SU-DHL-6 (cell line): ENCODE results near the gene KLF11.

Experiments
- H2AFZ ChIP-seq: fragments of 200-600 bp; sonication (generic); 2 replicates; pipeline ENCODE4 v1.6.1; 2014; ENCODE audit warnings: low read depth, mild to moderate bottlenecking, moderate library complexity, mixed read lengths, antibody characterized with exemption, low read length; ENCODE audit not compliant: severe bottlenecking
- H3F3A ChIP-seq: fragments of 200-600 bp; shearing (Covaris generic); 2 replicates; pipeline ENCODE4 v1.6.0; 2016; ENCODE audit warnings: antibody characterized with exemption, mild to moderate bottlenecking; ENCODE audit not compliant: insufficient read depth
- H3K27ac ChIP-seq: fragments of 200-600 bp; sonication (generic); 2 replicates; pipeline ENCODE4 v1.5.1; 2016; ENCODE audit warnings: low read depth, mild to moderate bottlenecking, low read length, moderate library complexity, mixed read lengths
- H3K27me3 ChIP-seq: fragments of 200-600 bp; sonication (generic), shearing (Covaris generic); 2 replicates; pipeline ENCODE4 v1.6.0; 2014; ENCODE audit warnings: mild to moderate bottlenecking, low read length
- H3K36me3 ChIP-seq: fragments of 200-600 bp; sonication (generic); 2 replicates; pipeline ENCODE4 v1.6.1; 2014; ENCODE audit warnings: mild to moderate bottlenecking, low read length, mixed read lengths
- H3K4me2 ChIP-seq: fragments of 300-600, 200-600 bp; shearing (Covaris generic), sonication (generic); 2 replicates; pipeline ENCODE4 v1.6.0; 2014; ENCODE audit warnings: low read length, low read depth, mild to moderate bottlenecking; ENCODE audit not compliant: poor library complexity, severe bottlenecking
- H3K4me3 ChIP-seq: fragments of 200-600 bp; sonication (generic); 2 replicates; pipeline ENCODE4 v1.5.1; 2014; ENCODE audit warnings: antibody characterized with exemption, low read length, mild to moderate bottlenecking, mixed read lengths; ENCODE audit not compliant: insufficient read depth, poor library complexity, severe bottlenecking
- H3K79me2 ChIP-seq: fragments of 200-600 bp; sonication (generic); 2 replicates; pipeline ENCODE4 v1.6.1; 2014; ENCODE audit warnings: mild to moderate bottlenecking, low read length, moderate library complexity; ENCODE audit not compliant: insufficient read depth
- H3K9ac ChIP-seq: fragments of 200-600 bp; sonication (generic); 2 replicates; pipeline ENCODE4 v1.7.0; 2014; ENCODE audit warnings: mild to moderate bottlenecking, low read length
- H3K9me2 ChIP-seq: fragments of 200-600 bp; sonication (generic); replicated peaks from 2 replicates; pipeline ENCODE4 v1.6.1; 2014; ENCODE audit warnings: low read length; ENCODE audit not compliant: insufficient read depth
- H3K9me3 ChIP-seq: fragments of 200-600 bp; sonication (generic); 2 replicates; pipeline ENCODE4 v1.6.1; 2014; ENCODE audit warnings: low read length, mixed read lengths; ENCODE audit not compliant: insufficient read depth
- H4K20me1 ChIP-seq: fragments of 200-600 bp; sonication (generic); 2 replicates; pipeline ENCODE4 v1.6.1; 2014; ENCODE audit warnings: low read depth, mild to moderate bottlenecking, antibody characterized with exemption, low read length, moderate library complexity, mixed read lengths
- CTCF ChIP-seq: fragments of 200-600 bp; sonication (generic); IDR thresholded peaks from one replicate; pipeline ENCODE4 v1.5.1; 2017; ENCODE audit warnings: antibody characterized with exemption, mild to moderate bottlenecking, low read length, moderate library complexity; ENCODE audit not compliant: insufficient read depth, poor library complexity, severe bottlenecking
- EZH2phosphoT487 ChIP-seq: fragments of 200-600 bp; sonication (generic), shearing (Covaris generic); conservative IDR thresholded peaks from 2 replicates; pipeline ENCODE4 v1.6.1; 2018; ENCODE audit warnings: mild to moderate bottlenecking, antibody characterized with exemption, low read length, moderate library complexity, mixed read lengths

KLF11 gene

GRCh38 chr2:10038716-10039115 is 4.6 kb upstream of the KLF11 start:
- Histone ChIP-seq H3K79me2 (no peaks in the 10 kb centered on the region), H3K4me2 (no peak overlapping the region), H3K9me3 (no peaks in the 10 kb centered on the region), H3K27ac (no peak overlapping the region), H3K9me2 (no peaks in the 10 kb centered on the region), H4K20me1 (no peaks in the 10 kb centered on the region), H2AFZ (no peak overlapping the region), H3K36me3 (no peaks in the 10 kb centered on the region), H3F3A (no peaks in the 10 kb centered on the region), H3K27me3 (no peaks in the 10 kb centered on the region), H3K9ac (no peak overlapping the region), H3K4me3 (no peak overlapping the region)
- TF ChIP-seq CTCF (no peak), EZH2phosphoT487 (no peak)

- no peak overlapping the region for H3K9ac ChIP-seq
Measured at GRCh38 chr2:10039658-10040410, 3.5 kb upstream of the KLF11 start.

DNA sequence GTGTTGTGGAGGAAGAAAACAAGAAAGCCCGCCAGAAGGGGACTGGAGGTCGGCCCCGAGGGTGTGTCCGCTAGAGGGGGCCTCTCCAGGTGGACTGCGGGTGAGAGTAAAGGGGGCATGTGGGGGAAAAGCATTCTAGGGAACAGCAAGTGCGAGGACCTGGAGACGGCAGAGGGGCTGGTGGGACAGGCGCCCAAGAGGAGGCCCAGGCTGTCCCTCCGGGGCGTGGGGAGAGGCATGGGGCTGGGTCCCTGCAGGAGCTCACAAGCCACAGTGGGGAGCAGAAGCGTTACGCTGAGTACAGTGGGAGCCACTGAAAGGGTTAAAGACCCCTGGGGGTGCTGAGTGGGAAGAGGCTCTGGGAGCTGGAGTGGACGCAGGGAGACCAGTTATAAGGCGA is 1.6 kb upstream of the KLF11 start:
- Histone ChIP-seq H4K20me1 (no peaks in the 10 kb centered on the region), H3K27me3 (no peaks in the 10 kb centered on the region), H3K4me3 (no peak overlapping the region), H3K79me2 (no peaks in the 10 kb centered on the region), H3K27ac (no peak overlapping the region), H3K9me2 (no peaks in the 10 kb centered on the region), H3K4me2 (no peak overlapping the region), H3F3A (no peaks in the 10 kb centered on the region), H3K9me3 (no peaks in the 10 kb centered on the region), H2AFZ (no peak overlapping the region), H3K9ac (no peak overlapping the region), H3K36me3 (no peaks in the 10 kb centered on the region)
- TF ChIP-seq EZH2phosphoT487 = no peak
- TF ChIP-seq CTCF = no peak

More at GRCh38 chr2:10039658-10040410, 3.5 kb upstream of the KLF11 start:
- H3K9me2 ChIP-seq = no peaks in the 10 kb centered on the region
- no peak overlapping the region for H3K27ac ChIP-seq
- TF ChIP-seq EZH2phosphoT487 = no peak
- no peak for TF ChIP-seq CTCF
- no peaks in the 10 kb centered on the region for H3K79me2 ChIP-seq
- no peaks in the 10 kb centered on the region for H3F3A ChIP-seq
- no peak overlapping the region for H3K4me3 ChIP-seq
- H3K27me3 ChIP-seq = no peaks in the 10 kb centered on the region
- no peaks in the 10 kb centered on the region for H3K9me3 ChIP-seq
- no peak overlapping the region for H2AFZ ChIP-seq
- no peaks in the 10 kb centered on the region for H4K20me1 ChIP-seq
- no peak overlapping the region for H3K4me2 ChIP-seq
- no peaks in the 10 kb centered on the region for H3K36me3 ChIP-seq
